ENCODE data around the gene GEMIN8.

Gene GEMIN8

GRCh38 chrX:14028473-14028872 lies 1.2 kb downstream of the GEMIN8 start:
- H3K36me3 ChIP-seq, result no peaks in the 10 kb centered on the region
- H3K4me2 ChIP-seq, result peak overlapping the region; percentile 62 to 83 (median 70); a peak in 20 of 22 replicates
- peaks cover 0 to 8% (median 0%) of the 10 kb centered on the region in 11 experiments; a peak in 6 of 22 replicates for H3K9me3 ChIP-seq (replicated peaks in 1 of 11)
- peaks cover 92 to 100% (median 97%) of the 10 kb centered on the region in 11 experiments for H3K27me3 ChIP-seq
- peak overlapping the region in 9 of 11 experiments; percentile 77 to 85 (median 82); a peak in 14 of 22 replicates for H3K9ac ChIP-seq
- peak overlapping the region in 5 of 11 experiments; percentile 76 to 90 (median 84); a peak in 8 of 22 replicates for H3K27ac ChIP-seq
- peaks cover 22 to 33% (median 30%) of the 10 kb centered on the region in 10 experiments for H3K4me1 ChIP-seq
- H4K20me1 ChIP-seq, result peaks cover 0 to 9% (median 0%) of the 10 kb centered on the region in 11 experiments; a peak in 7 of 22 replicates
- TF ChIP-seq Cebpa-rat (IDR thresholded peaks at IDR 0.05), result no peak
- peak overlapping the region; percentile 58 to 74 (median 66); a peak in 15 of 20 replicates for H3K4me3 ChIP-seq

GRCh38 chrX:14027511-14028019 lies 2.1 kb downstream of the GEMIN8 start:
- TF ChIP-seq Cebpa-rat (IDR thresholded peaks at IDR 0.05), result no peak
- H3K4me3 ChIP-seq, result no peak overlapping the region
- no peaks in the 10 kb centered on the region for H3K36me3 ChIP-seq
- H3K9ac ChIP-seq, result no peak overlapping the region
- H3K27ac ChIP-seq, result no peak overlapping the region
- peaks cover 19 to 27% (median 24%) of the 10 kb centered on the region in 10 experiments for H3K4me1 ChIP-seq
- peaks cover 95 to 100% (median 97%) of the 10 kb centered on the region in 11 experiments for H3K27me3 ChIP-seq
- H4K20me1 ChIP-seq, result peaks cover 0 to 9% (median 0%) of the 10 kb centered on the region in 11 experiments; a peak in 6 of 22 replicates
- peaks cover 0 to 9% (median under 1%) of the 10 kb centered on the region in 11 experiments; a peak in 11 of 22 replicates for H3K9me3 ChIP-seq (replicated peaks in 1 of 11)
- peak overlapping the region; percentile 62 to 83 (median 70); a peak in 21 of 22 replicates for H3K4me2 ChIP-seq

- no peak overlapping the region for H3K9ac ChIP-seq
Measured at GRCh38 chrX:14027036-14027435, 2.7 kb downstream of the GEMIN8 start.

GRCh38 chrX:14026121-14026520 lies 3.6 kb downstream of the GEMIN8 start:
- Histone ChIP-seq H3K9me3 (replicated peaks in 1 of 11) (peaks cover 4 to 16% (median 7%) of the 10 kb centered on the region in 11 experiments; a peak in 20 of 22 replicates), H3K27ac (no peak overlapping the region), H3K27me3 (peaks cover 89 to 95% (median 92%) of the 10 kb centered on the region in 11 experiments), H3K4me1 (peaks cover 19 to 27% (median 23%) of the 10 kb centered on the region in 10 experiments), H3K4me3 (no peak overlapping the region), H4K20me1 (peaks cover 0 to 9% (median 0%) of the 10 kb centered on the region in 11 experiments; a peak in 6 of 22 replicates), H3K36me3 (peaks cover 0 to 5% (median 0%) of the 10 kb centered on the region in 11 experiments; a peak in 1 of 22 replicates), H3K4me2 (no peak overlapping the region), H3K9ac (no peak overlapping the region)
- TF ChIP-seq Cebpa-rat (IDR thresholded peaks at IDR 0.05), result no peak

More at GRCh38 chrX:14027036-14027435, 2.7 kb downstream of the GEMIN8 start:
- Histone ChIP-seq H4K20me1 (peaks cover 0 to 9% (median 0%) of the 10 kb centered on the region in 11 experiments; a peak in 6 of 22 replicates), H3K4me1 (peaks cover 19 to 27% (median 23%) of the 10 kb centered on the region in 10 experiments), H3K4me3 (no peak overlapping the region), H3K27me3 (peaks cover 97 to 100% (median 100%) of the 10 kb centered on the region in 11 experiments), H3K9me3 (replicated peaks in 1 of 11) (peaks cover 3 to 14% (median 6%) of the 10 kb centered on the region in 11 experiments; a peak in 20 of 22 replicates), H3K4me2 (peak overlapping the region; percentile 31 to 83 (median 63); a peak in 19 of 22 replicates), H3K36me3 (peaks cover 0 to 4% (median 0%) of the 10 kb centered on the region in 11 experiments; a peak in 1 of 22 replicates), H3K27ac (no peak overlapping the region)
- TF ChIP-seq Cebpa-rat (IDR thresholded peaks at IDR 0.05), result no peak

GRCh38 chrX:14022019-14022418 lies 7.7 kb downstream of the GEMIN8 start:
- no peak overlapping the region for H3K27ac ChIP-seq
- H3K27me3 ChIP-seq, result peaks cover 86 to 92% (median 90%) of the 10 kb centered on the region in 11 experiments
- no peak for TF ChIP-seq Cebpa-rat (IDR thresholded peaks at IDR 0.05)
- peaks cover 4 to 8% (median 6%) of the 10 kb centered on the region in 11 experiments; a peak in 20 of 22 replicates for H3K9me3 ChIP-seq (replicated peaks in 1 of 11)
- peaks cover 3 to 11% (median 4%) of the 10 kb centered on the region in 10 experiments; a peak in 19 of 20 replicates for H3K4me1 ChIP-seq
- no peak overlapping the region for H3K4me3 ChIP-seq
- H3K36me3 ChIP-seq, result peaks cover 0 to 30% (median 19%) of the 10 kb centered on the region in 11 experiments; a peak in 17 of 22 replicates
- H4K20me1 ChIP-seq, result peaks cover 0 to 7% (median 0%) of the 10 kb centered on the region in 11 experiments; a peak in 6 of 22 replicates
- no peak overlapping the region for H3K4me2 ChIP-seq
- no peak overlapping the region for H3K9ac ChIP-seq

GRCh38 chrX:14017399-14017798 lies 12.3 kb downstream of the GEMIN8 start:
- no peak for TF ChIP-seq Cebpa-rat (IDR thresholded peaks at IDR 0.05)
- Histone ChIP-seq H3K4me1 (peaks cover 0 to 20% (median 7%) of the 10 kb centered on the region in 10 experiments; a peak in 10 of 20 replicates), H3K9me3 (replicated peaks in 1 of 11) (peaks cover 4 to 22% (median 5%) of the 10 kb centered on the region in 11 experiments; a peak in 20 of 22 replicates), H3K4me3 (no peak overlapping the region), H4K20me1 (peaks cover 0 to 5% (median 0%) of the 10 kb centered on the region in 11 experiments; a peak in 2 of 22 replicates), H3K36me3 (peaks cover 0 to 30% (median 19%) of the 10 kb centered on the region in 11 experiments; a peak in 17 of 22 replicates), H3K4me2 (no peak overlapping the region), H3K27ac (no peak overlapping the region), H3K27me3 (peaks cover 87 to 93% (median 90%) of the 10 kb centered on the region in 11 experiments), H3K9ac (no peak overlapping the region)

GRCh38 chrX:14015941-14016340 lies 13.8 kb downstream of the GEMIN8 start:
- H3K9me3 ChIP-seq (replicated peaks in 1 of 11), result peaks cover 0 to 17% (median 0%) of the 10 kb centered on the region in 11 experiments; a peak in 4 of 22 replicates
- H3K36me3 ChIP-seq, result peaks cover 0 to 30% (median 19%) of the 10 kb centered on the region in 11 experiments; a peak in 17 of 22 replicates
- H3K27ac ChIP-seq, result no peak overlapping the region
- H3K4me3 ChIP-seq, result no peak overlapping the region
- H3K4me2 ChIP-seq, result no peak overlapping the region
- H3K27me3 ChIP-seq, result peaks cover 97 to 100% (median 100%) of the 10 kb centered on the region in 11 experiments
- peaks cover 0 to 25% (median 9%) of the 10 kb centered on the region in 10 experiments; a peak in 10 of 20 replicates for H3K4me1 ChIP-seq
- no peak for TF ChIP-seq Cebpa-rat (IDR thresholded peaks at IDR 0.05)
- no peak overlapping the region for H3K9ac ChIP-seq
- peaks cover 0 to 5% (median 0%) of the 10 kb centered on the region in 11 experiments; a peak in 3 of 22 replicates for H4K20me1 ChIP-seq

GRCh38 chrX:14015294-14015693 lies 14.4 kb downstream of the GEMIN8 start:
- peaks cover 0 to 17% (median 0%) of the 10 kb centered on the region in 11 experiments; a peak in 4 of 22 replicates for H3K9me3 ChIP-seq (replicated peaks in 1 of 11)
- TF ChIP-seq Cebpa-rat (IDR thresholded peaks at IDR 0.05), result no peak
- no peak overlapping the region for H3K9ac ChIP-seq
- peaks cover 98 to 100% (median 100%) of the 10 kb centered on the region in 11 experiments for H3K27me3 ChIP-seq
- no peak overlapping the region for H3K27ac ChIP-seq
- H3K4me2 ChIP-seq, result no peak overlapping the region; a peak in 1 of 22 replicates
- H3K4me3 ChIP-seq, result no peak overlapping the region
- H3K4me1 ChIP-seq, result peaks cover 0 to 25% (median 9%) of the 10 kb centered on the region in 10 experiments; a peak in 10 of 20 replicates
- peaks cover 0 to 5% (median 0%) of the 10 kb centered on the region in 11 experiments; a peak in 3 of 22 replicates for H4K20me1 ChIP-seq
- H3K36me3 ChIP-seq, result peaks cover 0 to 25% (median 16%) of the 10 kb centered on the region in 11 experiments; a peak in 17 of 22 replicates

Data from BLaER1 treated with 17β-estradiol and CSF1 and Interleukin-3, amounts not matched to agents 10 nM and 100 nM (cell line).